ENCODE data around the gene SLC44A1. TPM values are rescaled to one million over a fixed set of nuclear protein-coding genes. Genes with fewer than 3 reads are reported as not detected.
A peak's percentile ranks its signal among the peaks of the same experiment; 100 is the strongest.

The SLC44A1 gene
- total and polyA plus RNA-seq, 2 experiments from 2014 or later: 30.4 to 52.6 TPM

DNA sequence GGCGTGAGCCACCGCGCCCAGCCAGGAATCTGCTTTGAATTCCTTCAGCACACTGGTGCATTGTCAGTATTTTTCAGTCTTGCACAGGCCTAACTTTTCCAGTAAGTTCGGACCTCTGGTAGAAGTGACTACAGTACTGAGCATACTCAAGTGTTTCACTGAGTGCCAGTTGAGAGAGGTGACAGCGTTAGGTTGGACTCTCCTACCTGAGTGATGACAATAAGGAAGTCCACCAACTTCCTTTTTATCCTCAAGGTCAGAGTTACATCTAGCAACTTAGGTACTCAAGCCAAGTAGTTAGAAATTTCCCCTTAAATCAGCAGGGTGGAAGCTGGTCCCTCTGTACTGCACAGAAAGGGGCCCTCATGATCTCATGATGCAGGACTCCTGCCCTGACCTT is 177.4 kb downstream of the SLC44A1 start:
- no peak for DNase-seq
- TF ChIP-seq EZH2 (IDR thresholded peaks at IDR 0.05; ENCODE audit: insufficient read depth, poor library complexity, severe bottlenecking): no peak
- TF ChIP-seq EZH2phosphoT487 (IDR thresholded peaks at IDR 0.05; ENCODE audit: insufficient read depth, low read depth): no peak
- no peaks in the 10 kb centered on the region for H3K9me2 ChIP-seq (ENCODE audit: insufficient read depth)
- H3K27ac ChIP-seq: no peak overlapping the region
- no peaks in the 10 kb centered on the region for H3K79me2 ChIP-seq (ENCODE audit: insufficient read depth)
- H3F3A ChIP-seq (ENCODE audit: insufficient read depth): no peaks in the 10 kb centered on the region
- no peak overlapping the region for H3K4me2 ChIP-seq (ENCODE audit: unreplicated experiment)
- H3K9ac ChIP-seq: no peak overlapping the region
- no peak overlapping the region for H3K4me3 ChIP-seq
- H3K27me3 ChIP-seq (replicated peaks; ENCODE audit: insufficient read depth): no peaks in the 10 kb centered on the region
- in situ Hi-C loops (cut with MboI): no loop called here
- WGBS, 2 experiments (ENCODE audit: low coverage in 1 of 2, low lambda C conversion rate in 2 of 2, missing lambda C conversion rate in 2 of 2): 99 to 100% methylated on average over 5 of the region's 5 CpGs
- H3K4me1 ChIP-seq (ENCODE audit: insufficient read depth): no peaks in the 10 kb centered on the region
- H3K9me3 ChIP-seq (ENCODE audit: low read depth): no peaks in the 10 kb centered on the region
- H3K36me3 ChIP-seq (ENCODE audit: low read depth): no peaks in the 10 kb centered on the region
- H4K20me1 ChIP-seq (ENCODE audit: insufficient read depth): no peaks in the 10 kb centered on the region
- H2AFZ ChIP-seq: no peak overlapping the region

GRCh38 chr9:105425816-105426433 is 181.5 kb downstream of the SLC44A1 start:
- in situ Hi-C loops (cut with MboI): loop anchor here (25.0 kb wide), 1 partner anchor 286 kb away; no protein-coding TSS in a partner anchor
- Histone ChIP-seq H3K79me2 (ENCODE audit: insufficient read depth) (no peaks in the 10 kb centered on the region), H3K9me3 (ENCODE audit: low read depth) (no peaks in the 10 kb centered on the region), H3F3A (ENCODE audit: insufficient read depth) (no peaks in the 10 kb centered on the region), H3K4me2 (ENCODE audit: unreplicated experiment) (no peak overlapping the region), H3K9ac (no peak overlapping the region), H2AFZ (no peak overlapping the region), H3K27me3 (replicated peaks; ENCODE audit: insufficient read depth) (no peaks in the 10 kb centered on the region), H3K27ac (no peak overlapping the region), H4K20me1 (ENCODE audit: insufficient read depth) (no peaks in the 10 kb centered on the region), H3K9me2 (ENCODE audit: insufficient read depth) (no peaks in the 10 kb centered on the region), H3K4me1 (ENCODE audit: insufficient read depth) (no peaks in the 10 kb centered on the region), H3K4me3 (no peak overlapping the region), H3K36me3 (ENCODE audit: low read depth) (no peaks in the 10 kb centered on the region)
- peak; percentile 68 for DNase-seq
- TF ChIP-seq EZH2phosphoT487 (IDR thresholded peaks at IDR 0.05; ENCODE audit: insufficient read depth, low read depth): no peak
- no peak for TF ChIP-seq EZH2 (IDR thresholded peaks at IDR 0.05; ENCODE audit: insufficient read depth, poor library complexity, severe bottlenecking)
- 43 to 58% methylated on average over 2 of the region's 2 CpGs for WGBS, 2 experiments (ENCODE audit: low coverage in 1 of 2, low lambda C conversion rate in 2 of 2, missing lambda C conversion rate in 2 of 2)

- WGBS, 2 experiments (ENCODE audit: low coverage in 1 of 2, low lambda C conversion rate in 2 of 2, missing lambda C conversion rate in 2 of 2): 89 to 94% methylated on average over 3 of the region's 3 CpGs
- H4K20me1 ChIP-seq (ENCODE audit: insufficient read depth): no peaks in the 10 kb centered on the region
- H2AFZ ChIP-seq: no peak overlapping the region
- no peaks in the 10 kb centered on the region for H3F3A ChIP-seq (ENCODE audit: insufficient read depth)
- no peaks in the 10 kb centered on the region for H3K27me3 ChIP-seq (replicated peaks; ENCODE audit: insufficient read depth)
- no peak overlapping the region for H3K4me2 ChIP-seq (ENCODE audit: unreplicated experiment)
- H3K9me3 ChIP-seq (ENCODE audit: low read depth): no peaks in the 10 kb centered on the region
- H3K4me1 ChIP-seq (ENCODE audit: insufficient read depth): no peaks in the 10 kb centered on the region
- no peaks in the 10 kb centered on the region for H3K36me3 ChIP-seq (ENCODE audit: low read depth)
- no peak overlapping the region for H3K27ac ChIP-seq
- no peak overlapping the region for H3K9ac ChIP-seq
- H3K4me3 ChIP-seq: no peak overlapping the region
- in situ Hi-C loops (cut with MboI): loop anchor here (25.0 kb wide), 1 partner anchor 286 kb away; no protein-coding TSS in a partner anchor
- DNase-seq: no peak
- H3K9me2 ChIP-seq (ENCODE audit: insufficient read depth): no peaks in the 10 kb centered on the region
- no peaks in the 10 kb centered on the region for H3K79me2 ChIP-seq (ENCODE audit: insufficient read depth)
- no peak for TF ChIP-seq EZH2phosphoT487 (IDR thresholded peaks at IDR 0.05; ENCODE audit: insufficient read depth, low read depth)
- no peak for TF ChIP-seq EZH2 (IDR thresholded peaks at IDR 0.05; ENCODE audit: insufficient read depth, poor library complexity, severe bottlenecking)
These were observed 182.2 kb downstream of the SLC44A1 start for GRCh38 chr9:105426657-105427056.

DNA sequence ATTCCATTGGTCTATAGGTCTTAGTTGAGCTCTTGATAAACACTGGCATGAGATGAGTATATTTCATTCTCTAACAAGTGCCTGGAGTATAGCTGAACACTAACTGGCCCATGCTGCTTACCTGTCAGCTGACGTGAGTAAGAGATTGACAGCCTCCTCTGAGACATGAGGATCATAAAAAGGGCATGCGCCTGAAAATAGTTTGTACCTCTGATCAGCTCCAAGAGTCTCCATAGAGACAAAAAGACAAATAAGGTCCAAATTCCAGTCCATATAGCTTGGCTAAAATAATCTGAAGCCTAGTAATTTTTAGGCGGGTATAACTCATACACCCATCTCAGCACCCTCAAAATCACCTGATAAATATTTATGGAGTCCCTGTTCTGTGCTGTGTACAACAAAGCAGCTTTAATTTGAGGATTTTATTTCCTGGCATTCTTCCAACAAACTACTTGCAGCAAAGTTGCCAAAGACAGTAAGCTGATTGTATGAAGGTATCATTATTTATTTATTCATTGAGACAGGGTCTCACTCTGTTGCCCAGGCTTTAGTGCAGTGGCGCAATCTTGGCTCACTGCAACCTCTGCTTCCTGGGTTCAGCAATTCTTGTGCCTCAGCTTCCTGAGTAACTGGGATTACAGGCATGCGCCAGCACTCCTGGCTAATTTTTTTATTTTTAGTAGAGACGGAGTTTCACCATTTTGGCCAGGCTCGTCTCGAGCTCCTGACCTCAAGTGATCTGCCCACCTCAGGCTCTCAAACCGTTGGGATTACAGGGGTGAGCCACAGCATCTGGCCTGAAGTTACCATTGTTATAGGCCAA is 187.2 kb downstream of the SLC44A1 start:
- no peak overlapping the region for H3K4me2 ChIP-seq (ENCODE audit: unreplicated experiment)
- no peak overlapping the region for H3K4me3 ChIP-seq
- no peaks in the 10 kb centered on the region for H3K9me3 ChIP-seq (ENCODE audit: low read depth)
- H2AFZ ChIP-seq: no peak overlapping the region
- no peaks in the 10 kb centered on the region for H3K27me3 ChIP-seq (replicated peaks; ENCODE audit: insufficient read depth)
- no peak for DNase-seq
- no peaks in the 10 kb centered on the region for H3K79me2 ChIP-seq (ENCODE audit: insufficient read depth)
- no peaks in the 10 kb centered on the region for H3K9me2 ChIP-seq (ENCODE audit: insufficient read depth)
- H3K36me3 ChIP-seq (ENCODE audit: low read depth): no peaks in the 10 kb centered on the region
- no peak overlapping the region for H3K9ac ChIP-seq
- no peaks in the 10 kb centered on the region for H3K4me1 ChIP-seq (ENCODE audit: insufficient read depth)
- no peaks in the 10 kb centered on the region for H3F3A ChIP-seq (ENCODE audit: insufficient read depth)
- H3K27ac ChIP-seq: no peak overlapping the region
- in situ Hi-C loops (cut with MboI): loop anchor here (25.0 kb wide), 1 partner anchor 281 kb away; no protein-coding TSS in a partner anchor
- no peak for TF ChIP-seq EZH2phosphoT487 (IDR thresholded peaks at IDR 0.05; ENCODE audit: insufficient read depth, low read depth)
- no peak for TF ChIP-seq EZH2 (IDR thresholded peaks at IDR 0.05; ENCODE audit: insufficient read depth, poor library complexity, severe bottlenecking)
- 79 to 84% methylated on average over 9 of the region's 9 CpGs for WGBS, 2 experiments (ENCODE audit: low coverage in 1 of 2, low lambda C conversion rate in 2 of 2, missing lambda C conversion rate in 2 of 2)
- no peaks in the 10 kb centered on the region for H4K20me1 ChIP-seq (ENCODE audit: insufficient read depth)

All from GM23248 (cell line).